H9 (cell line): Measurements from ENCODE around the gene NME4. TPM values are rescaled to one million over a fixed set of nuclear protein-coding genes. Genes with fewer than 3 reads are reported as not detected.

Experiments
- DNase-seq: peaks from one replicate; pipeline ENCODE4 v3.0.0-alpha.2; 2017
- H2AFZ ChIP-seq: one replicate; pipeline ENCODE4 v1.6.1; 2013; ENCODE audit warnings: mild to moderate bottlenecking, low read length, control low read depth, moderate library complexity
- H2AK5ac ChIP-seq: 2 replicates; pipeline ENCODE4 v1.6.1; 2013; ENCODE audit warnings: low read length, control low read depth, mixed read lengths; ENCODE audit not compliant: insufficient read length
- H2BK120ac ChIP-seq: one replicate; pipeline ENCODE4 v1.6.1; 2013; ENCODE audit warnings: low read depth, mild to moderate bottlenecking, low read length, control low read depth, inconsistent platforms; ENCODE audit not compliant: poor library complexity, severe bottlenecking
- H2BK12ac ChIP-seq: 2 replicates; pipeline ENCODE4 v1.6.1; 2013; ENCODE audit warnings: low read length, control low read depth, mixed read lengths, low read depth; ENCODE audit not compliant: insufficient read length
- H2BK15ac ChIP-seq: 2 replicates; pipeline ENCODE4 v1.6.1; 2013; ENCODE audit warnings: low read depth, low read length, control low read depth
- H2BK20ac ChIP-seq: one replicate; pipeline ENCODE4 v1.6.1; 2013; ENCODE audit warnings: low read depth, mild to moderate bottlenecking, low read length, control low read depth, inconsistent platforms; ENCODE audit not compliant: poor library complexity, severe bottlenecking
- H2BK5ac ChIP-seq: 2 replicates; pipeline ENCODE4 v1.6.1; 2013; ENCODE audit warnings: low read length, control low read depth, mixed read lengths; ENCODE audit not compliant: insufficient read length
- H3K14ac ChIP-seq: 2 replicates; pipeline ENCODE4 v1.6.1; 2013; ENCODE audit warnings: low read length, control low read depth; ENCODE audit not compliant: insufficient read depth
- H3K18ac ChIP-seq: 2 replicates; pipeline ENCODE4 v1.6.1; 2013; ENCODE audit warnings: low read depth, mild to moderate bottlenecking, mixed read lengths, low read length, control low read depth; ENCODE audit not compliant: insufficient read length
- H3K23ac ChIP-seq: 2 replicates; pipeline ENCODE4 v1.6.1; 2013; ENCODE audit warnings: low read length, control low read depth, mixed read lengths, low read depth; ENCODE audit not compliant: insufficient read length
- H3K23me2 ChIP-seq: 2 replicates; pipeline ENCODE4 v1.6.1; 2013; ENCODE audit warnings: low read depth, mild to moderate bottlenecking, mixed read lengths, low read length, control low read depth; ENCODE audit not compliant: insufficient read length, poor library complexity, severe bottlenecking
- H3K27ac ChIP-seq: 2 replicates; pipeline ENCODE4 v1.5.1; 2013; ENCODE audit warnings: low read length, control low read depth, mixed read lengths, low read depth; ENCODE audit not compliant: insufficient read length
- H3K27me3 ChIP-seq: 2 replicates; pipeline ENCODE4 v1.6.1; 2013; ENCODE audit warnings: low read length, control low read depth, inconsistent platforms; ENCODE audit not compliant: insufficient read depth
- H3K4ac ChIP-seq: 2 replicates; pipeline ENCODE4 v1.6.1; 2013; ENCODE audit warnings: low read depth, mild to moderate bottlenecking, control low read depth, inconsistent platforms, low read length, moderate library complexity
- H3K4me1 ChIP-seq: 2 replicates; pipeline ENCODE4 v1.6.1; 2013; ENCODE audit warnings: low read length, control low read depth, inconsistent platforms; ENCODE audit not compliant: insufficient read depth
- H3K4me2 ChIP-seq: 2 replicates; pipeline ENCODE4 v1.6.1; 2013; ENCODE audit warnings: low read length, control low read depth, mixed read lengths; ENCODE audit not compliant: insufficient read length, insufficient read depth
- H3K56ac ChIP-seq: 2 replicates; pipeline ENCODE4 v1.6.1; 2013; ENCODE audit warnings: low read depth, mild to moderate bottlenecking, mixed read lengths, low read length, control low read depth; ENCODE audit not compliant: insufficient read length
- H3K79me1 ChIP-seq: 2 replicates; pipeline ENCODE4 v1.6.1; 2013; ENCODE audit warnings: low read depth, mild to moderate bottlenecking, moderate library complexity, low read length, control low read depth, inconsistent platforms; ENCODE audit not compliant: insufficient read depth, poor library complexity, severe bottlenecking
- H3K79me2 ChIP-seq: 2 replicates; pipeline ENCODE4 v1.6.1; 2013; ENCODE audit warnings: low read length, control low read depth, inconsistent platforms; ENCODE audit not compliant: insufficient read depth
- H3K9ac ChIP-seq: 2 replicates; pipeline ENCODE4 v1.6.1; 2013; ENCODE audit warnings: low read length, control low read depth, mixed read lengths; ENCODE audit not compliant: insufficient read length; ENCODE audit errors: extremely low read depth
- H3K9me3 ChIP-seq: one replicate; pipeline ENCODE4 v1.6.1; 2013; ENCODE audit warnings: low read depth, low read length, inconsistent platforms; ENCODE audit not compliant: control insufficient read depth
- H3T11ph ChIP-seq: one replicate; pipeline ENCODE4 v1.6.1; 2013; ENCODE audit warnings: mild to moderate bottlenecking, low read length, control low read depth, inconsistent platforms
- H4K20me1 ChIP-seq: one replicate; pipeline ENCODE4 v1.6.1; 2013; ENCODE audit not compliant: control insufficient read depth, insufficient read length, insufficient read depth
- H4K5ac ChIP-seq: 2 replicates; pipeline ENCODE4 v1.6.1; 2013; ENCODE audit warnings: low read depth, mild to moderate bottlenecking, mixed read lengths, low read length, control low read depth; ENCODE audit not compliant: insufficient read length
- H4K8ac ChIP-seq: replicated peaks from 2 replicates; pipeline ENCODE4 v1.6.1; 2013; ENCODE audit warnings: low read length, control low read depth, mixed read lengths, low read depth; ENCODE audit not compliant: insufficient read length
- H4K91ac ChIP-seq: 2 replicates; pipeline ENCODE4 v1.6.1; 2013; ENCODE audit warnings: low read depth, mild to moderate bottlenecking, moderate library complexity, mixed read lengths, low read length, control low read depth; ENCODE audit not compliant: insufficient read length
- H3K27ac Mint-ChIP-seq, 3 experiments: 2 replicates in 2 of 3; 3 replicates in 1 of 3; pipeline ENCODE4 v1.8.0; 2020 to 2021; ENCODE audit warnings: mixed read lengths in 3 of 3, mild to moderate bottlenecking in 1 of 3, moderate library complexity in 1 of 3
- H3K27me3 Mint-ChIP-seq: 2 replicates; pipeline ENCODE4 v1.8.0; 2021; ENCODE audit warnings: low read depth, mild to moderate bottlenecking, moderate library complexity, mixed read lengths
- H3K36me3 Mint-ChIP-seq, 3 experiments: 2 replicates in 2 of 3; 3 replicates in 1 of 3; pipeline ENCODE4 v1.8.0; 2020 to 2021; ENCODE audit warnings: low read depth in 3 of 3, mixed read lengths in 3 of 3; ENCODE audit not compliant: insufficient read depth in 1 of 3
- H3K4me1 Mint-ChIP-seq, 2 experiments: 2 replicates each; pipeline ENCODE4 v1.8.0; 2020; ENCODE audit warnings: mixed read lengths in 2 of 2
- H3K4me3 Mint-ChIP-seq, 2 experiments: 2 replicates in 1 of 2; 3 replicates in 1 of 2; pipeline ENCODE4 v1.8.0; 2020 to 2021; ENCODE audit warnings: mild to moderate bottlenecking in 2 of 2, mixed read lengths in 2 of 2, moderate library complexity in 1 of 2
- H3K9me3 Mint-ChIP-seq, 2 experiments: 2 replicates in 1 of 2; 3 replicates in 1 of 2; pipeline ENCODE4 v1.8.0; 2020; ENCODE audit warnings: mild to moderate bottlenecking in 2 of 2, mixed read lengths in 2 of 2, moderate library complexity in 1 of 2
- WGBS: extraction: QIAGEN DNeasy Blood & Tissue Kit; methylation state at CpG from one replicate; pipeline ENCODE4 v1.1.7; 2013; ENCODE audit warnings: missing lambda C conversion rate, low lambda C conversion rate, mixed read lengths; ENCODE audit not compliant: insufficient read length; ENCODE audit errors: extremely low coverage; 5-methylcytosine and 5-hydroxymethylcytosine counted together
- total RNA-seq: library from RNA; stranded (reverse); gene quantifications from 2 replicates; pipeline ENCODE4 v1.2.1, GENCODE V29; 2021
- TF ChIP-seq, protein P1 (sequence below): fragments of 200-600 bp; sonication (generic); conservative IDR thresholded peaks from 3 replicates; pipeline ENCODE4 v1.8.0; 2021; ENCODE audit warnings: antibody characterized with exemption, mild to moderate bottlenecking

Gene NME4
- total RNA-seq, 1 experiment from 2014 or later: 320 TPM

- Histone ChIP-seq H3K23ac (no peak overlapping the region), H2BK120ac (no peak overlapping the region), H3K9me3 (no peaks in the 10 kb centered on the region), H2BK20ac (no peak overlapping the region), H2BK15ac (no peak overlapping the region), H3K9ac (no peak overlapping the region), H3K27me3 (no peaks in the 10 kb centered on the region), H3K4me2 (no peak overlapping the region), H3K4ac (no peak overlapping the region), H3K56ac (no peak overlapping the region), H3K14ac (no peak overlapping the region), H3K79me1 (peaks cover 5% of the 10 kb centered on the region), H3K23me2 (peaks cover 4% of the 10 kb centered on the region), H2BK12ac (no peak overlapping the region), H3K27ac (no peak overlapping the region), H4K8ac (no peak overlapping the region), H3K18ac (no peak overlapping the region), H2BK5ac (no peak overlapping the region), H3T11ph (no peak overlapping the region), H3K4me1 (no peaks in the 10 kb centered on the region), H4K20me1 (no peaks in the 10 kb centered on the region), H4K5ac (no peak overlapping the region), H4K91ac (no peak overlapping the region), H2AK5ac (no peak overlapping the region), H3K79me2 (peaks cover 28% of the 10 kb centered on the region; the same call in 1 of the 2 replicates), H2AFZ (no peak overlapping the region)
- Mint-ChIP-seq H3K27ac (no peak overlapping the region), H3K4me1 (peaks cover 4 to 5% of the 10 kb centered on the region in 2 experiments; a peak in 3 of 4 replicates), H3K27me3 (no peaks in the 10 kb centered on the region), H3K9me3 (no peaks in the 10 kb centered on the region), H3K4me3 (peak overlapping the region in 1 of 2 experiments; percentile 14; a peak in 2 of 5 replicates), H3K36me3 (peaks cover 29 to 52% (median 31%) of the 10 kb centered on the region in 3 experiments)
- TF ChIP-seq, protein P1, sequence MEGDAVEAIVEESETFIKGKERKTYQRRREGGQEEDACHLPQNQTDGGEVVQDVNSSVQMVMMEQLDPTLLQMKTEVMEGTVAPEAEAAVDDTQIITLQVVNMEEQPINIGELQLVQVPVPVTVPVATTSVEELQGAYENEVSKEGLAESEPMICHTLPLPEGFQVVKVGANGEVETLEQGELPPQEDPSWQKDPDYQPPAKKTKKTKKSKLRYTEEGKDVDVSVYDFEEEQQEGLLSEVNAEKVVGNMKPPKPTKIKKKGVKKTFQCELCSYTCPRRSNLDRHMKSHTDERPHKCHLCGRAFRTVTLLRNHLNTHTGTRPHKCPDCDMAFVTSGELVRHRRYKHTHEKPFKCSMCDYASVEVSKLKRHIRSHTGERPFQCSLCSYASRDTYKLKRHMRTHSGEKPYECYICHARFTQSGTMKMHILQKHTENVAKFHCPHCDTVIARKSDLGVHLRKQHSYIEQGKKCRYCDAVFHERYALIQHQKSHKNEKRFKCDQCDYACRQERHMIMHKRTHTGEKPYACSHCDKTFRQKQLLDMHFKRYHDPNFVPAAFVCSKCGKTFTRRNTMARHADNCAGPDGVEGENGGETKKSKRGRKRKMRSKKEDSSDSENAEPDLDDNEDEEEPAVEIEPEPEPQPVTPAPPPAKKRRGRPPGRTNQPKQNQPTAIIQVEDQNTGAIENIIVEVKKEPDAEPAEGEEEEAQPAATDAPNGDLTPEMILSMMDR: no peak
- DNase-seq: no peak
- no CpG with 5 or more reads among the region's 7 CpGs for WGBS
These were observed 47.8 kb upstream of the NME4 start for GRCh38 chr16:349211-349610.
